SK-MEL-5 (cell line): ENCODE data around the gene AFG1L. TPM values are rescaled to one million over a fixed set of nuclear protein-coding genes. Genes with fewer than 3 reads are reported as not detected.
"Not testable (repeated sequence)": the region's sequence is repeated elsewhere in the genome, so short reads cannot be mapped to it uniquely, and the experiment has no call there.

Source experiments
- DNase-seq: peaks from one replicate; pipeline ENCODE4 v3.0.0-alpha.2; 2016; ENCODE audit warnings: low read depth, low spot score
- in situ Hi-C: cut with HindIII; loops from 2 replicates; pipeline ENCODE4 v1.10.0; 2016; ENCODE audit warnings: low sequenced_read_pairs, high pct_unique_total_duplicates, low pct_unique_long_range_greater_than_20kb
- total RNA-seq: library from RNA; depleted of rRNA; stranded (reverse); fragments of >200 nt; shearing (Covaris generic); gene quantifications from 2 replicates; pipeline ENCODE4 v1.2.3, GENCODE V29; 2014

AFG1L gene
- total RNA-seq, 1 experiment from 2014 or later: 2.4 TPM

GRCh38 chr6:108425428-108425827, 130.6 kb downstream of the AFG1L start:
- in situ Hi-C loops: no loop called here
- DNase-seq: no peak

- in situ Hi-C loops: no loop called here
- DNase-seq: no peak
Observed at GRCh38 chr6:108432143-108432542, 137.3 kb downstream of the AFG1L start.

GRCh38 chr6:108432792-108433191, 137.9 kb downstream of the AFG1L start:
- DNase-seq: no peak
- in situ Hi-C loops: no loop called here

GRCh38 chr6:108434222-108434621, 139.4 kb downstream of the AFG1L start:
- in situ Hi-C loops: no loop called here
- DNase-seq: no peak

- in situ Hi-C loops: no loop called here
- no peak for DNase-seq
Observed at GRCh38 chr6:108435391-108435790, 140.5 kb downstream of the AFG1L start.

GRCh38 chr6:108436771-108437170, 141.9 kb downstream of the AFG1L start:
- in situ Hi-C loops: no loop called here

GRCh38 chr6:108437821-108438220, 143.0 kb downstream of the AFG1L start:
- in situ Hi-C loops: no loop called here
- DNase-seq: no peak

More at GRCh38 chr6:108436771-108437170, 141.9 kb downstream of the AFG1L start:
- DNase-seq: no peak

GRCh38 chr6:108438918-108439317, 144.1 kb downstream of the AFG1L start:
- DNase-seq: no peak
- in situ Hi-C loops: no loop called here

GRCh38 chr6:108441141-108441540, 146.3 kb downstream of the AFG1L start:
- in situ Hi-C loops: no loop called here
- DNase-seq: no peak

- DNase-seq: no peak
- in situ Hi-C loops: no loop called here
Observed at GRCh38 chr6:108442770-108443520, 148.1 kb downstream of the AFG1L start.

- no peak for DNase-seq
- in situ Hi-C loops: no loop called here
Observed at GRCh38 chr6:108446629-108447150, 151.8 kb downstream of the AFG1L start.

GRCh38 chr6:108448481-108448880, 153.6 kb downstream of the AFG1L start:
- in situ Hi-C loops: no loop called here
- no peak for DNase-seq

GRCh38 chr6:108449717-108450116, 154.9 kb downstream of the AFG1L start:
- in situ Hi-C loops, DNase-seq: not testable (repeated sequence)

- DNase-seq: no peak
- in situ Hi-C loops: no loop called here
Observed at GRCh38 chr6:108451816-108452215, 157.0 kb downstream of the AFG1L start.

- in situ Hi-C loops: no loop called here
- DNase-seq: no peak
Observed at GRCh38 chr6:108452711-108453195, 157.9 kb downstream of the AFG1L start.

- in situ Hi-C loops: no loop called here
- DNase-seq: no peak
Observed at GRCh38 chr6:108453601-108454185, 158.8 kb downstream of the AFG1L start.

GRCh38 chr6:108454356-108454755, 159.5 kb downstream of the AFG1L start:
- in situ Hi-C loops: no loop called here
- no peak for DNase-seq

- in situ Hi-C loops: no loop called here
- no peak for DNase-seq
Observed at GRCh38 chr6:108455688-108456087, 160.8 kb downstream of the AFG1L start.

GRCh38 chr6:108463784-108464183, 168.9 kb downstream of the AFG1L start:
- no peak for DNase-seq
- in situ Hi-C loops: no loop called here
